GM18505 (cell line): ENCODE results near the gene TRIM67.

Experiments used
- ATAC-seq: cut with Tn5 transposase; IDR thresholded peaks from one replicate; pipeline ENCODE4 v1.9.1; 2021; ENCODE audit not compliant: unreplicated experiment
- POLR2A ChIP-seq: IDR thresholded peaks from 4 replicates; pipeline ENCODE4 v1.6.1; 2011; ENCODE audit warnings: borderline replicate concordance; ENCODE audit not compliant: insufficient read depth, insufficient read length; ENCODE audit errors: extremely low read depth

Gene TRIM67

DNA sequence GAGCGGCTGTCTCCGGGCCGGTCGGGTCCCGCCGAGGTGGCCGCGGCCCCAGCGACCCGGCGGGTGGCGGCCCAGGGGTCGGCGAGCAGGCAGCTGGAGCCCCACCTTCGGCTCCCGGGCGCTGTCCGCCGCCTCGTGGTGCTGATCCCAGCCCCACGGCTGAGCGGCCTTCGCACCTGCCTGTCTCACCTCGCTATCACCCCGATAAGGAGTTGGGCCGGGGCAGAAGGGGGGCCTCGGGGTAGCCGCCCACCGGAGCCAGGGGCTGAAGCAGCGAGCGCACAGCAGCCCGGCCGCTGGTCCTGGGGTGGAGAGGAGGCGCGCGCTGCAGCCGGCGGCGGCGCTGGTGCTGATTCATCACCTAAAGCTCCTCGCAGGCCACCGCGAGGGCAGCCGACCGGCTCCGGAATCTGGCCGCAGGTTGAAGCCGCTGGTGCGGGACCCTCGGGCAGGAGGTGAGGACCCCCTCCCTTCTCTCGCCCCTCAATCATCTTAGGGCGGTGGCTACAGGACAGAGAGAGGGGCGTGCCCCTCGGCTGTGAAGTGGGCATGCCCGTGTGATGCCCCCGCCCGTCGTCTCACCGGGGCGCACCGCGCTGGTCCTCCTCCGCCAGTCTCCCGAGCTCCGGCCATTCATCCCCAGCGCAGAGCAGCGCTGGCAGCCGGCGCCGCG, 575 bp downstream of the TRIM67 start:
- TF ChIP-seq POLR2A, result no peak
- ATAC-seq, result no peak

GRCh38 chr1:231162970-231163829, 1.3 kb downstream of the TRIM67 start:
- TF ChIP-seq POLR2A, result no peak
- ATAC-seq, result no peak

- ATAC-seq, result no peak
- TF ChIP-seq POLR2A, result no peak
Measured at GRCh38 chr1:231163830-231164427, 2.1 kb downstream of the TRIM67 start.

DNA sequence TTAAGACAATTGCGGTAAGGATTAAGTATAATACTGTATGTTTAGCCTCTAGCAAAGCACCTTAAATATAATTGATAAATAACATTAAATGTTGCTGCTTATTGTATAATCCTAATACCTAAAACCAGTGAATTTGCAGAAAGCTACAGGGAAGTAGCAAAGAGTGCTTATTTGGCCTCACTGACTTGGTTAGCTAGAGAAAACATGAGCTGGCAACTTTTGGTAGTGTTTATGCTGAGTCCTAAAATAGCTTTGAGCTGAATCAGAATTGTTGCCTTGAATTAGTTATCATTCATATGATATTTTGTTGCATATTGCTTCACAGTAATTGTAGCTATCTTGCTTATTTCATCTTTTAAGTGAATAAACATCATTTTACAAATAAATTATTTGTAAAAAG, 3.5 kb downstream of the TRIM67 start:
- no peak for ATAC-seq
- TF ChIP-seq POLR2A, result no peak

- TF ChIP-seq POLR2A, result no peak
- ATAC-seq, result no peak
Measured at GRCh38 chr1:231166398-231166797, 4.5 kb downstream of the TRIM67 start.

GRCh38 chr1:231170875-231171274, 9.0 kb downstream of the TRIM67 start:
- no peak for ATAC-seq
- no peak for TF ChIP-seq POLR2A

DNA sequence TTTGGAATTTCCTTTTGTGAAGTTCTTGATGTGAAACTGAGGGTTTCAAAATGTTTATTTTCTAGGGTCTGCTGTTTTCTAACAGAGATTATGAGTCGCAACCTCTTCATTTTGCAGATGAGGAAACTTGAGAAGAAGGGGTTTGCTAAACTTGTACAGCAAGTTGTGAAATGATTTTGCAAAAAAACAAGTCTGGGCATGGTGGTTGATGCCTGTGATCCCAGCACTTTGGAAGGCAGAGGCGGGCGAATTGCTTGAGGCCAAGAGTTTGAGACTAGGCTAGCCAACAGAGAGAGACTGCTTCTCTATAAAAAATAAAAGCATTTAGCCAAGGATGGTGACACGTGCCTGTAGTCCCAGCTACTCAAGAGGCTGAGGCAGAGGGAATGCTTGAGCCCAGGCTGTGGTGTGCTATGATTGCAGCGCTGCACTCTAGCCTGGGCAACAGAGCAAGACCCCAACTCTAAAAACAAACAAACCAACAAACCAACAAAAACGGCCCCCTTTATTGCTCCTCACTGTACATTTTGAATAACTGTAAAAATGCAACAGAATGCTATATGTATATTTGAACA, 9.9 kb downstream of the TRIM67 start:
- no peak for ATAC-seq
- TF ChIP-seq POLR2A, result no peak

DNA sequence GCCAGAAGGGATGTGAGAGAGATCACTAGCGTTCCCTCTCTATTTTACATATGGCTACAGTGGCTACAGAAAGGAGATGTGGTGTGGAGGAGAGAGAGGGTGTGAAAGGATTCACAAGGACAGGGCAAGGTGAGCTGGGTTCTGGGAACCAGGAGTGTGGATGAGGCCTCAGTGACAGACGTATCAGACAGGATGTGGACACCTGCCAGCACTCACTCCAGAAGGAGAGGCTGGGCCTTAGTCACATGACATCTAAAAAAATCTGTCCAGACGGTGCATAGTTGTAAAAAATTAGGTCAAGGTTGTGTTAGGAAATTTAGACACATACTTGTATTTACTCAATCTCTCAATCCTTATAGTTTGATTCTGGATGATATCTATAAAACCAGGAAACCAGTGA, 10.6 kb downstream of the TRIM67 start:
- no peak for TF ChIP-seq POLR2A
- no peak for ATAC-seq

DNA sequence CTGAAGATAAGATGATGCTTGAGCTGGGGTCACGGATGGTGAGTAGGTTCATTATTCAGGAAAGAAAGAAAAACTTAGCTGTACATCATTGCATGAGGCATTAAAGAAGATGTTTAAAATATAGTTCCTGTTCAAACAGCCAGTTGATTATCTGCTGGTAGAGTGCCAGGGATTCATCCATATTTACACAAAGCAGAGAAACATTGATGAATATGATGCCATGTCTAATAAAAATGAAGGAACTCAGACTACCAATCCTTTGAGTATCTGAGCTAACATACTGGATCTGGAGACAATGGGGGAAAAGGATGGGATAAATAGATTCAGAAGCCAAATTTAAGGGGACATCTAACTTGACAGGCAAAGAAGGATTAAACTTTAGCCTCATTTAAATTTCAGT, 14.6 kb downstream of the TRIM67 start:
- no peak for TF ChIP-seq POLR2A
- no peak for ATAC-seq

DNA sequence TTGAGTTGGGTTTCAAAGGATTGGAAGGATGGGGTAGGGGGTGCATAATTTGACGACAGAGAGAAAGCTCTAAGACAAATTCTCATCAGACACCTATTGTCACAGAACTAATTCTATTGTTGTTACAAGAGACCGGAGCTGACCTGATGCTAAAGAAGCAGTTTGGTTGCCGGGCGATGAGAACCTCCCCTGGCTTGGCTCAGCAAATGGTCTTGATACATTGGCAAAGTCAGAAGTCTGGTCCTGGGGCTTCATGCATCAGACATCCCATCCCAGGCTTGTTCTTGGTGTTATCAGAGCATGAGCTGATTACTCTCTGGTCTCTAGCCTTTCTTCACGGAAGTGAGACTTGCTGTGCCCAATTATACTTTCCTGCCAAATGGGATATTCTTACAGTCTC, 15.4 kb downstream of the TRIM67 start:
- TF ChIP-seq POLR2A, result no peak
- ATAC-seq, result no peak

- TF ChIP-seq POLR2A, result no peak
- ATAC-seq, result no peak
Measured at GRCh38 chr1:231177936-231178335, 16.1 kb downstream of the TRIM67 start.

DNA sequence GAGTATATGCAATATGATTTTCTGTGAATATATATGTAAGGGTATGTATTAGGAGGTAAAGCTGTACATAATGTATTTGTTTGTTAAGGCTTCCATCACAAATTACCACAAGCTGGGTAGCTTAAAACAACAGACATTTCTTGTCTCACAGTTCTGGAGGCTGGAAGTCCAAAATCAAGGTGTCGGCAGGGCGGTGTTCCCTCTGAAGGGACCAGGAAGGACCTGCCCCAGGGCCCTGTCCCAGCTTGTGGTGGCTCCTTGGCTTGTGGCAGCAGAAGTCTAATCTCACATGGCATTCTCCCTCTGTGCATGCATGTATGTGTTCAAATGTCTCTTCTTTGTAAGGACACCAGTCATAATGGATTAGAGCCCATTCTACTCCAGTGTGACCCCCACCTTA, 17.1 kb downstream of the TRIM67 start:
- ATAC-seq, result no peak
- no peak for TF ChIP-seq POLR2A

DNA sequence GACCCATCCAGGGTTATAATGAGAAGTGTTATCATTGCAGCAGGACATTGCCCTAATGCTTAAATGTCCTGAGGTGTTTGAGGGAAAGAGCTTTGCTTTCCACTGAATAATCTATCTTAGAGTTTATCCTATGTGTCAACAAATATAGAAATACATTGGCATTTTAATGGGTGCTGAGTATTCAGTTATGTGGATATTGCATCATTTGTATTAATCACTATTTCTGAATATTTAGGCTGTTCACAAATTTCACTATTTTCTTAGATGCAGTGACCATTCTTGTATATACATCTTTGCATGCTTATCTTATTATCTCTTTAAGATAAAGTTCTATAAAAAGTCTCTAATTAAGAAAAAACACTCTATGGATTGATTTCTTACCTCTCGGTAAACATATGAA, 18.2 kb downstream of the TRIM67 start:
- TF ChIP-seq POLR2A, result no peak
- no peak for ATAC-seq
